IgD-negative memory B cell (primary cell): ENCODE measurements around the gene KRTAP5-2. TPM values are rescaled to one million over a fixed set of nuclear protein-coding genes. Genes with fewer than 3 reads are reported as not detected.

ENCODE experiments used
- H3K27ac Mint-ChIP-seq, 3 donors: one replicate each; pipeline ENCODE4 v1.8.0; 2020 to 2022; ENCODE audit warnings: mild to moderate bottlenecking in 3 of 3, mixed read lengths in 3 of 3, moderate library complexity in 1 of 3
- H3K27me3 Mint-ChIP-seq: one replicate; pipeline ENCODE4 v1.8.0; 2021; ENCODE audit warnings: mixed read lengths
- H3K36me3 Mint-ChIP-seq: one replicate; pipeline ENCODE4 v1.8.0; 2020; ENCODE audit warnings: mild to moderate bottlenecking, mixed read lengths
- H3K4me1 Mint-ChIP-seq, 3 donors: one replicate each; pipeline ENCODE4 v1.8.0; 2020 to 2022; ENCODE audit warnings: mixed read lengths in 3 of 3, mild to moderate bottlenecking in 1 of 3
- H3K4me3 Mint-ChIP-seq, 4 donors: one replicate each; pipeline ENCODE4 v1.8.0; 2020 to 2022; ENCODE audit warnings: mild to moderate bottlenecking in 4 of 4, mixed read lengths in 4 of 4, moderate library complexity in 3 of 4
- H3K9me3 Mint-ChIP-seq, 3 donors: one replicate each; pipeline ENCODE4 v1.8.0; 2020 to 2021; ENCODE audit warnings: mixed read lengths in 3 of 3, mild to moderate bottlenecking in 1 of 3
- polyA plus RNA-seq: library from polyadenylated mRNA; unstranded; fragments of 300-500 nt; fragmentation: Illumina TruSeq; gene quantifications from one replicate; pipeline ENCODE4 v1.2.3, GENCODE V29; 2021

KRTAP5-2 gene
- polyA plus RNA-seq, 1 donor from 2014 or later: not detected

DNA sequence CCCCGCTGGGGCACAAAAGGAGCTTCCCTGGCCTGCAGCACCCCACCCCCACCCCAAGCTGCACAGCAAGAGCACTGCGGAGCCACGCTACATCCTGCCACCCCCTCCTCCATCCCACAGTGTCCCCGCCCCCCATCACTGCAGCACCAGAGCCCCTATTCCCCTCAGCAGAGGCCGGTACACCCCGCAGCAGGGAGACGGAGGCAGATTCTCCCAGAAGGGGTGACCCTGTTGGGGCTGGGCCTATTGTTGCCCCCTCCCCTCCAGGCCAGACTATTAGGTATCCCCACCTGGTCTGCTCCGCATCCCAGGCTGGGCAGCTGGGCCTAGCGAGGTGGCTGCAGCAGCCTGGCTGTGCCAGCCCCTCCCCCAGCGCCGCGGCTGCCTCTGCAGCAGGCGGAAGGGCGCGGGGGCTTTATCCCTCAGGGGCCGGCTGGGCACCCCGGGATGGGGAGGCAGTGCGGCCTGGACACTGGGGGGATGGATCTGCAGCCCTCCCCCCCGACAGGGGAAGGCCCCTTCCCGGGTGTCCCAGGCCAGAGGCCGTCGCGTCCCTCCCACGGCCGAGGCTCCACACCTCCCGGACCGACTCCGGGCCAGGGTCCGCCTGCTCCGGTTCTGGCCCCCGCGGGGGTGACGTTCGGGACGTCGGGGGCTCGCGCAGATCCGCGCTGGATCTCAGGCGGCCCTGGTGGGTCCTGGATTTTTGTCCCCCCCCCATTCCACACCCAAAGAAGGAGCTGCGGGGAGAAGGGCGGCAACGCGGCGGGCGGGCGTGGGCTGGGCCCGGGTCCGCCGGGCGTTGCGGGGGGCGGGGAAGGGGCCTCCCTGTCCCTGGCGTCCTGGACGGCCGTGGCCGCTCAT lies 27.0 kb downstream of the KRTAP5-2 start:
- Mint-ChIP-seq H3K27me3 (peaks cover 10% of the 10 kb centered on the region), H3K27ac (peak overlapping the region in 2 of 3 donors; percentile 73 to 88), H3K36me3 (peaks cover 1% of the 10 kb centered on the region), H3K9me3 (no peaks in the 10 kb centered on the region), H3K4me1 (peaks cover 0 to 8% (median 3%) of the 10 kb centered on the region in 3 donors), H3K4me3 (peak overlapping the region; percentile 41 to 81 (median 73))

DNA sequence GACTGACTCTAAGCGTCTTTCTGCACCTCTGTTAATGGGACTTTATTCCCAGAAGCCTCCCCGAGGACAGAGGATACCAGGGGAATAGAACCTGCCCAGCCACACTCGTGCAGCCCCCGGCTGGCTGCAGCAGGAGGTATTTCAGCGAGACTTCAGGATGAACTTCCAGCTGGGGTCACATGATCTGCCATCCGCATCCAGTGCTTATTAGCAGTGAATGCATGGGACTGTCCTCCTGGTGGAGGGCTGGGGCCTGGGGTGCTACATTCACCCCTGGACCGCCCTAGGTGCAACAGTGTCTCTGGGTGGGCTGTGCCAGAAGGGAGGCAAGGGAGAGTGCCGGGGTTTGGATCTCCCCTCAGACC lies 27.6 kb downstream of the KRTAP5-2 start:
- Mint-ChIP-seq H3K36me3 (peaks cover 2% of the 10 kb centered on the region), H3K4me3 (peak overlapping the region; percentile 41 to 81 (median 73)), H3K9me3 (no peaks in the 10 kb centered on the region), H3K27ac (peak overlapping the region in 2 of 3 donors; percentile 73 to 88), H3K27me3 (peaks cover 10% of the 10 kb centered on the region), H3K4me1 (peaks cover 0 to 8% (median 3%) of the 10 kb centered on the region in 3 donors)

DNA sequence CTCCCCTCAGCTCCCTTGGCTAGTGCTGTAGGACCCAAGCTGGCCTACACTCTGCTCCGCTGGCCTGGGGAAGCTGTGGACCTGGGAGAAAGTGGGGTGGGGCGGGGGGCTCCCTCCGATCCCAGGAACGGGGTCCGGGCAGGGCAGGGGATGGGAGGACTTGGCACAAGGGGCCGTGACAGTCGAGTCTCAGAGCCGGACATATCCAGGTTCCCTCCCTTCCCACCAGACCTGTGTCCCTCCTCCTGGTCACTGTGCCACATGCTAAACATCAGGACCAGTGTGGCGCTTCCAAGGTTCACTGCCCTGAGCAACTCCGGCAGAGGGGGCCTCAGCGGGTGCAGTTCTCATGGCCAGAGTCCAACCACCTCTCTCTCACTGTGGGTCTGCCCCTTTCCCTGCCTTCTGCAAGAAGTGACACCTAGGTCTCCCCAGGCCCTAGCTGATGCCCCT lies 28.1 kb downstream of the KRTAP5-2 start:
- Mint-ChIP-seq H3K27ac (peak overlapping the region in 1 of 3 donors; percentile 90), H3K4me3 (peak overlapping the region in 1 of 4 donors; percentile 85), H3K4me1 (peaks cover 0 to 6% (median 3%) of the 10 kb centered on the region in 3 donors), H3K27me3 (peaks cover 12% of the 10 kb centered on the region), H3K9me3 (no peaks in the 10 kb centered on the region), H3K36me3 (peaks cover 2% of the 10 kb centered on the region)

DNA sequence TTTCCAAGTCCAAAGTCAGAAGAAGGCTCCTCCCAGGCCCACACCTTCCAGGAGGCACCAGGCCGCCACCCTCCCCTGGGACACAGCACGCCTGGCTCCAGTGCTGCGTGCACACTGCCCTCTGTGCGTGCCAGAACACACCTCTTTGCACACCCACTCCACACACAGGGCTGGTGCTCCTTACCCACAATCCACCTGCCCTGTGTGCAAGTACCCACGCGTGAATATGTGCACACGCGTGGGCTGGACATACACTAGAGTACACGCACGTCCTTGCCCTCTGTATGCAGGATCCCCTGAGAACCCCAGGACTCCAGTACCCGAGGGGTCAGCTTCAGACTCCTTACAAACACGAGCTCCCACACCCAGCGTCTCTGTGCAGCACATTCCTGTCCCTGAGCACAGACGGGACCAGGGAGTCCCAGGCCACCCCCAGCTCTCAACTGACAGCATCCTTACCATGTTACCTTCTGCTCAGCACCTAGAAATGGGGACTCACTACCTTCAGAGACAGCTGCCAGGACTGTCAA lies 28.8 kb downstream of the KRTAP5-2 start:
- H3K27ac Mint-ChIP-seq: peak overlapping the region in 2 of 3 donors; percentile 12 to 90

DNA sequence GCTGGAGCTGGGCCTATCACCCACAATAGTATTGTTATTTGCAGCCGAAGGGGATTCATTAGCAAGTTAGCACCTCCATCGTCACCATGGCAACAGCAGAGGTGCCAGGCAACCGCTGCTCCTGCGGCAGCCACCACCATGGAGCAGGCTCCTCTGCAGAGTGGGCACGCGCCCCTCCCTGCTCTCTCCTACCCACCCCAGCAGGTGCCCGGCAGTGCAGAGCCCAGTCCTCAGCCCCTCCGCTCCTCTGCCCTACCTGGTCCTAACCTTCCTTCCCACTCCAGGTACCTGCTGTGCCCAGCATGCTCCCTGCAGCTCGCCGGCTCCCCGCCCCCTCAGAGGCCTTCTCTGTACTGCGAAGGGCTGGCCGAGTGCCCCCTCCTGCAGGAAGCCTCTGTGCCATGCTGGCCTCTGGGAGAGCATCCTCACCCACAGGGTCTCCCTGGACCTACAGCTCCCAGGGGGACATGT lies 29.6 kb downstream of the KRTAP5-2 start:
- Mint-ChIP-seq H3K27me3 (peaks cover 10% of the 10 kb centered on the region), H3K27ac (peak overlapping the region in 2 of 3 donors; percentile 39 to 90), H3K9me3 (no peaks in the 10 kb centered on the region), H3K36me3 (peaks cover 2% of the 10 kb centered on the region), H3K4me1 (peaks cover 0 to 5% (median 3%) of the 10 kb centered on the region in 3 donors), H3K4me3 (peak overlapping the region in 1 of 4 donors; percentile 85)

More for the DNA sequence above, 28.8 kb downstream of the KRTAP5-2 start:
- no peaks in the 10 kb centered on the region for H3K9me3 Mint-ChIP-seq
- peak overlapping the region; percentile 14 to 85 (median 60) for H3K4me3 Mint-ChIP-seq
- peaks cover 10% of the 10 kb centered on the region for H3K27me3 Mint-ChIP-seq
- H3K36me3 Mint-ChIP-seq: peaks cover 2% of the 10 kb centered on the region
- H3K4me1 Mint-ChIP-seq: peaks cover 0 to 5% (median 3%) of the 10 kb centered on the region in 3 donors

DNA sequence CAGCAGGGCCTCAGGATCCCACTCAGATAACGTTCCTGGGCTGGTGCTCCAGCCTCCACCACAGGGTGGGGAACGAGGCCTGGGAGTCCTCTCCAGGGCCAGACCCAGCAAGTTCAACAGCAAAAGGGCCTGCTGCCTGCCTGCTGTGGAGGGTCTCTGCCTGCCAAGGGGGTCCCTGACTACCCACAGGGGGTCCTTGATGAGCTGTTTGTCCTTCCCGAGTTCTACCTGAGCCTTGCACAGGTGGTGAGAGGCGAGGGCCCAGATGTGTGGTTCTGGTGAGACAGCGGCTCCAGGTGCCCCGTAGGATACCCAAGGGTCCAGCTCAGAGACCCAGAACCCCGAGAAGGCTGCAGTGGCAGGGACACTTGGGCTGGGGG lies 30.4 kb downstream of the KRTAP5-2 start:
- Mint-ChIP-seq H3K27me3 (peaks cover 10% of the 10 kb centered on the region), H3K9me3 (no peaks in the 10 kb centered on the region), H3K36me3 (peaks cover 2% of the 10 kb centered on the region), H3K27ac (peak overlapping the region in 1 of 3 donors; percentile 90), H3K4me1 (peaks cover 0 to 5% (median 3%) of the 10 kb centered on the region in 3 donors), H3K4me3 (peak overlapping the region in 1 of 4 donors; percentile 85)

DNA sequence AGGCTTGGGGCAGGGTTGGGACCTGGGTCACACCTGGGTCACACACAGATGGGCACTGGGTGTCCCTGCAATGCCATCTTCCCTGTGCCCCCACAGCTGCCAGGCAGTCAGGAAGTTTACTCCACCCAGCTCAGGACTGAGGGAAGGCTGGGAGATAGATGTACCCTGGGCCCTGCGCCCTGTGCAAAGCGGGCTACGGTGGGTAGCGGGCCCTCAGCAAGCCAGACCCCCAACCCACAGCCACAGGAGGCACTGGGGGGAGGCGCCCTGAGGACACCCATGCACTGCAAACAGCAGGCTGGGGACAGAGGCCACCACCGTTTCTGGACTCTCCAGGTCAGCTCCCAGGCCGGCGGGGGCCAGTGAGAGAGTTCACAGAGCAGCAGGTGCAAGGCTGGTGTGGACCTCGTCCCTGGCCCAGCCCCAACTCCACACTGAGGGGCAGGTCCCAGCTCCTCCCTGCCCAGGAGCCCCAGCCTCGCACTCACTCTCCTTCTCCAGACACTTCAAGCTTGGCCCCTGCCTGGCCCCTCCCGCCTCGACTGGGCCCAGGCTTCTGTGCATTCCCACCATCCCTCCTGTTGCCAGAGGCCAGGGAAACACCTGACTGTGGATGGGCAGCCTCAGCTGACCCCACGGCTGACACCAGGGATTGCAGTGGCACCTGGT lies 30.9 kb downstream of the KRTAP5-2 start:
- Mint-ChIP-seq H3K27ac (peak overlapping the region in 1 of 3 donors; percentile 51), H3K27me3 (peaks cover 10% of the 10 kb centered on the region), H3K4me3 (peak overlapping the region in 1 of 4 donors; percentile 85), H3K36me3 (peaks cover 2% of the 10 kb centered on the region), H3K4me1 (peaks cover 0 to 5% (median 3%) of the 10 kb centered on the region in 3 donors), H3K9me3 (no peaks in the 10 kb centered on the region)

DNA sequence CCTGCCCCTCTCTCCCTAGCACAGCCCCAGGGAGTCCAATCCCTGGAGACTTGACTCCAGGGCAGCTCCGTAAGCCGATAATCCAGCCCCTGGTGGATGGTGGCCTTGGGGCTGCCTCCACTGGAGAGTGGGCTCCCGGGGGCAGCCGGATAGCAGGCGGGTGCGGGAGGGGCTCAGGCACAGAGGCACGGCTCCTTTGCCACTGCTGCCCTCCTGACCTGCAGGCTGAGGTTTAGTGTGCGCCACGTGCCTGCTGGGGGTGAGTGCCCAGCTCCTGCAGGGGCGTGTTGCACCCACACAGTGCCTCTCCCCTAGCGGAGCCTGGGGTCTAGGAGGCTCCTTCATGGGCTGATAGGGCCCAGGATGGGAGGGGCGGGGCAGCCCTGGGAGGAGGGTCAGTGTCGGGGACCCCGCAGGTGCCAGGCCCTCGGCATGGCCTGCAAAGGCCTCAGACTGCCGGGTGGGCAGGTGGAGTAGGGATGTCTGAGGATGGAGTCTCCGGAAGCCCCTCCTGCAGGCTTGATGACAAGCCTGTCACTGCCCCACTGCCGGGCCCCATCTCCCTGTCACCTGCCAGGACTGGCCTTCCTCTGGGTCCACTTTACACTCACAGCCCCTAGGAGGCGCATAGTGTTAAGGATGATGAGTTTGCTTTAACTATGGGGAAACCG lies 31.6 kb downstream of the KRTAP5-2 start:
- Mint-ChIP-seq H3K27ac (peak overlapping the region in 2 of 3 donors; percentile 39 to 51), H3K27me3 (peaks cover 10% of the 10 kb centered on the region), H3K36me3 (peaks cover 2% of the 10 kb centered on the region), H3K4me1 (peaks cover 0 to 5% (median 3%) of the 10 kb centered on the region in 3 donors), H3K9me3 (no peaks in the 10 kb centered on the region), H3K4me3 (peak overlapping the region in 2 of 4 donors; percentile 34 to 85)

DNA sequence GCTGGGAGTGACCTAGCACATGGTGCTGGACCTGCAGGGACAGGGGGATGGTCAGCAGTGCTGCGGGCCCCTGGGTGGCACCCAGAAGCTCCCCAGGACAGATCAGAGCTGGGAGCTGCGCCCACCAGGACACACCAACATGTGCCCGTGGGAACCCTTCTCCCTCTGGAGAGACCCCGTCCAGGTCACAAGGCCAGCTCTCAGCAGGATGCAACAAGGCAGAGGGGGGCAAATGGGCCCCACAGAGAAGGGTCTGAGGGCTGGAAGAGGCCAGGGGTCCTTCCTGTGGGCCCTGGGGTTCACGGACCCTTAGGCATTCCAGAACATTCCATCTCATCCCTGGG lies 32.2 kb downstream of the KRTAP5-2 start:
- peaks cover 2% of the 10 kb centered on the region for H3K36me3 Mint-ChIP-seq
- peaks cover 0 to 5% (median 3%) of the 10 kb centered on the region in 3 donors for H3K4me1 Mint-ChIP-seq
- no peaks in the 10 kb centered on the region for H3K9me3 Mint-ChIP-seq
- peak overlapping the region in 1 of 3 donors; percentile 39 for H3K27ac Mint-ChIP-seq
- peak overlapping the region in 1 of 4 donors; percentile 47 for H3K4me3 Mint-ChIP-seq
- peaks cover 10% of the 10 kb centered on the region for H3K27me3 Mint-ChIP-seq

DNA sequence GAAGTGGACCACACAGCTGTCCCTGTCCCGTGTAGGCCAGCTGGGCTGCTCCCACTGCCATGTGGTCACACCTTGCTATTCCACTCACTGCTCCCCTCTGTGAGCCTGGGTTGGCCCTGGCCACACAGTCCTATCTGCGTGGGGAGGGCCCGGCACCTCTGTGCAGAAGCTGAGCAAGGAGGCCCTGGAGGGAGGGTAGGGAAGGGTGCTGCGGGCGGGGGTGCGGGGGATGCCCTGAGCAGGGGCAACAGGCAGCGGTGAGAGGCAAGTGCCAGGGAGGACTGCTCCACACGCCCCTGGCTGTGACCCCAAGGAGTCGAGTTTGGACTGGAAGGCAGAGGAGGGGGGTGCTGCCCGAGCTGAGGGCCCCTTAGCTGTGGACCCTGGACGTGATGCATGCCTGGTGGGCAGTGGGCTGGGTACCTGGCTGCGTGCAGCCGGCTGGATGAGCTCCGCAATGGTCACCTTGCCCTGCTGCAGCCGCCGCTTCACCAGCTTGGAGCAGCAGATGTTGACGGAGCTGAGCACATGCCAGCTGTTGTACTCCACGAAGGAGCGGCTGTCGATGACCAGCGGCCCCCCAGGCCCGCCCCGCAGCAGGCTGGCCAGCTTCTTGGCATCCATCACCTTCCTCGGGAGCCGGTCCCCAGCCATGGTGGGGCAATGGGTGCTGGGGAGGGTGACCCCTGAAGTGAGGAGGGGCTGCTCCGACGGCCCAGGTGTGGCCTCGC lies 32.8 kb downstream of the KRTAP5-2 start:
- peaks cover 9% of the 10 kb centered on the region for H3K27me3 Mint-ChIP-seq
- peaks cover 0 to 5% (median 2%) of the 10 kb centered on the region in 3 donors for H3K4me1 Mint-ChIP-seq
- H3K27ac Mint-ChIP-seq: no peak overlapping the region
- peaks cover 2% of the 10 kb centered on the region for H3K36me3 Mint-ChIP-seq
- H3K9me3 Mint-ChIP-seq: no peaks in the 10 kb centered on the region
- H3K4me3 Mint-ChIP-seq: peak overlapping the region in 1 of 4 donors; percentile 52

DNA sequence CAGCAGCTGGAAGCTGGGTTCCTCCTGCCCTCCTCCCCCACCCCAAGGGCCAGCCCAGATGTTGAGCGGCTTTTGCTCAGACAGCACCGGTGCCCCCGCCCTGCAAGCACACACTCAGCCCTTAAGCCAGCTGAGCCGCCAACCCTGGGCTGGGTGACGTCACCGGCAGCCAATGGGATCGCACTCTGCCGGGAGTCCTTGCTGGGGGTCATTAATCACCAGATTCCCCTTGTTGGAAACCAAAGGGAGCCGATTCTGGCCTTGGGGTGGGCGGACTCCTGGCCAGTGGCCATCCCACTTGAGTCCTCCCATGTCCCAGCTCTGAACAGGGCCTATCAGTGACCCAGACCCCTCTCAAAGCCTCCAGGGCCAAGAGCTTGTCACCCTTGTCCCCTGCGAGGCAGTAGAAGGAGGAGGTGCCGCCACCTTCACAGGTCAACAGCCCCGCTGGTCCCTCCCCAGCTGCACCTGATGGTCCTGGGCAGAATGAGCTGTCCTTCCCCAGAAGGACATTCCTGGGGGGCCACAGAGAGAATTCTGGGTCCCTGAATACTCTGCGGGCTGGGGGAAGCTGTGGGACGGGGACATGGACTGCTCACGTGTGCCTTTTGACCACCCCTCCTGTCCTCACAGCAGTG lies 33.4 kb downstream of the KRTAP5-2 start:
- Mint-ChIP-seq H3K9me3 (no peaks in the 10 kb centered on the region), H3K36me3 (peaks cover 3% of the 10 kb centered on the region), H3K27ac (no peak overlapping the region), H3K27me3 (peaks cover 7% of the 10 kb centered on the region), H3K4me3 (peak overlapping the region in 1 of 4 donors; percentile 52), H3K4me1 (peaks cover 0 to 5% (median 2%) of the 10 kb centered on the region in 3 donors)

DNA sequence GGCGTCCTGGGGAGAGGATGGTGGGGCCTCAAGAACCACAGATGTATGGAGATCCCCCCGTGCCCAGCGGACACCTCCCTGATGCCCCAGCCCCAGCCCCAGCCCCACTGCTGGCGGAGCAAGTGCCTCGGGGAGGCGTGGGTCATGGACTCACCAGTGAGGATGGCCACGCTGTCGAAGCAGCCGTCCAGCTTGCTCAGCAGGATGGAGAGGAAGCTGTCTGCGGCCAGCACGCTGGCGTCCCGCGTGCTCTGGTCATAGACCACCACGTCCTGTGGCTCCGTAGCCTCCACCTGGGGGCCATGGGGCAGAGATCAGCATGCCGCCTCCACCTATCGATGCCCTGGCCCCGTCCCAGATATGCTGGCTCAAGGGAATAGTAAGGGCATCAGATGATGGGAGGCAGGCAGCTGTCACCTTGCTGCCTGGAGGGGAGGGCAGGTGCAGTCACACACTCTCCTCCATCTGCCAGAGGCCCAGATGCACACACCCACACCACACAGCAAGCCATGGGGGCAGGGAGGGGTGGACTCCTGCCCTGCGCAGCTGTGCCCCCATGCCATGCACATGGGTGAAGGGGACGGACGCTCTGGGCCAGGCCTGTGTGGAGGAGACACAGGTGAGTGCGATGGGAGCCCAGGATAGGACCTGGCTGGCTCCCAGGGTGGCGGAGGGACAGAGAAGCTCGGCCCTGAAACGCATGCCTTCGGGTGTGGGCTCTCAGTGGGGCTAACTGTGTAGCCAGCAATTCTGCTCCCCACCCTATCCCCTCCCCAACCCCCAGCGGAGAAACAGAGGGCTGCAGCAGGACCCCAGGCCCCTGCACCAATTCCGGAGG lies 34.2 kb downstream of the KRTAP5-2 start:
- Mint-ChIP-seq H3K4me3 (no peak overlapping the region), H3K4me1 (peaks cover 0 to 2% (median 0%) of the 10 kb centered on the region in 3 donors), H3K9me3 (no peaks in the 10 kb centered on the region), H3K27me3 (peaks cover 3% of the 10 kb centered on the region), H3K36me3 (peaks cover 4% of the 10 kb centered on the region), H3K27ac (peak overlapping the region in 1 of 3 donors; percentile 48)

DNA sequence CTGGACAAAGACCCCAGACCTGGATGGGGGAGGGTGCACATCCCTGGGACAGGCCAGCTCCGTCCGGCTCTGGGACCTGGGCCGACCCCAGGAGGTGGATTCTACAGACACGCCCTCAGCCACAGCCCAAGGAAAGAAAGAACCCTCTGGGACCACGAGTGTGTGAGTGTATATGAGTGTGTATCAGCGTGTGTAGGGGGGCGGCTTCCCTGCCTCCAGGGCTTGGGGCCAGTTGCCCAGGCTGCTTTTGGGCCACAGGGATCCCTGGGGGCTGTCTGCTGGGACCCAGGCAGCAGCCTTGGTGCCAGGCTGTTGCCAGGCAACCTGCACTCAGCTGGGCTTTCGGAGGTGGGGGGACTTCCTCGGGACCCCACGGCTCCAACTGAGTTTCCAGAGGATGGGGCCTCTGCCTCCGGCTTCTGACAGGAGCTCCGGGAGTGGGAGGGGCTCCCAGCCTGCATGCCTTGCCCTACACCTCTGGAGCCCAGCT lies 34.9 kb downstream of the KRTAP5-2 start:
- Mint-ChIP-seq H3K27me3 (peaks cover 2% of the 10 kb centered on the region), H3K4me3 (no peak overlapping the region), H3K36me3 (peaks cover 4% of the 10 kb centered on the region), H3K4me1 (peaks cover 0 to 2% (median 0%) of the 10 kb centered on the region in 3 donors), H3K9me3 (no peaks in the 10 kb centered on the region), H3K27ac (peak overlapping the region in 1 of 3 donors; percentile 48)
